22Rv1 (cell line): Measurements from ENCODE around the gene LY6G6F.

Source experiments
- H3K27ac ChIP-seq: fragments of 450-650 bp; 2 replicates; pipeline ENCODE4 v1.5.1; 2017
- ZFX ChIP-seq: fragments of 450-650 bp; IDR thresholded peaks from 2 replicates; pipeline ENCODE4 v1.6.1; 2017; ENCODE audit warnings: antibody characterized with exemption, borderline replicate concordance
- TF ChIP-seq, protein P1 (sequence below): fragments of 450-650 bp; IDR thresholded peaks from 2 replicates; pipeline ENCODE4 v1.5.1; 2017; ENCODE audit warnings: mild to moderate bottlenecking

The LY6G6F gene

DNA sequence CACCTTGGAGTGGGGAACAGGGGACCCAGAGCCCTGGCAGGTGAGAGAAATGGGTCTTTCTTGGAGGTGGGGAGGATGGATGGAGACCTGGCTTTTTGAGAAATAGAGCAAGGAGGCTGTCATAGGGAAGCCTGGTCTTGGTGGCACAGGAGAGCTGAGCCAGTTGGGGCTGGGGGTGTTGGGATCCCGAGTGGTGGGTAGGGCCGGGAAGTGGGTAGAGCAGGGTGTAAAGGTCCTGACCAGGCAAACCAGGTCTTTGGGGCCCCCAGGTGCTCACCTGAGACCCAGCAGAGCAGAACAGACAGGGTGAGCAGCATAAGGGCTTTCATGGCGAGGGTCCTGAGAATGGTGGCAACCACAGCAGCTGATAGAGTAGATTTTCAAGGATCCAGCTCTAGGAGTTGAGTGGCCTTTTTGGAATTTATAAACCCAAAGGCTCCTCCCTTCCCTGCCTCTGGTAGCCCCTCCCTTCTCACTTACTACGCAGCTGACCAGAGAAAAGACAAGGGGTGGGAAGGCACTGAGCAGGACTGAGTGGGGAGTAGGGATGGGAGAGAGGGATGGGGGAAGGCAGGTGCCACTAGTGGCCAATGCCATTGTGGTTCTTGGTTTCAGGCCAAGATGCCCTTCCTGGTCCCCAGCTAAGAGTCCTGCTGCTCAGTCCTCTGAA, 14.8 kb downstream of the LY6G6F start, which contains the start of gene LY6G6C:
Gene LY6G6C (minus strand): TSS at position 396 of the 670 bp plus-strand sequence. CDS start 67 bp downstream, at position 329.
- no peak for TF ChIP-seq ZFX
- TF ChIP-seq, protein P1, sequence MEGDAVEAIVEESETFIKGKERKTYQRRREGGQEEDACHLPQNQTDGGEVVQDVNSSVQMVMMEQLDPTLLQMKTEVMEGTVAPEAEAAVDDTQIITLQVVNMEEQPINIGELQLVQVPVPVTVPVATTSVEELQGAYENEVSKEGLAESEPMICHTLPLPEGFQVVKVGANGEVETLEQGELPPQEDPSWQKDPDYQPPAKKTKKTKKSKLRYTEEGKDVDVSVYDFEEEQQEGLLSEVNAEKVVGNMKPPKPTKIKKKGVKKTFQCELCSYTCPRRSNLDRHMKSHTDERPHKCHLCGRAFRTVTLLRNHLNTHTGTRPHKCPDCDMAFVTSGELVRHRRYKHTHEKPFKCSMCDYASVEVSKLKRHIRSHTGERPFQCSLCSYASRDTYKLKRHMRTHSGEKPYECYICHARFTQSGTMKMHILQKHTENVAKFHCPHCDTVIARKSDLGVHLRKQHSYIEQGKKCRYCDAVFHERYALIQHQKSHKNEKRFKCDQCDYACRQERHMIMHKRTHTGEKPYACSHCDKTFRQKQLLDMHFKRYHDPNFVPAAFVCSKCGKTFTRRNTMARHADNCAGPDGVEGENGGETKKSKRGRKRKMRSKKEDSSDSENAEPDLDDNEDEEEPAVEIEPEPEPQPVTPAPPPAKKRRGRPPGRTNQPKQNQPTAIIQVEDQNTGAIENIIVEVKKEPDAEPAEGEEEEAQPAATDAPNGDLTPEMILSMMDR, result no peak
- H3K27ac ChIP-seq, result 0 out of 2 replicates have a peak within 1 kb of the TSS, but pooled peaks have one; percentile 12

DNA sequence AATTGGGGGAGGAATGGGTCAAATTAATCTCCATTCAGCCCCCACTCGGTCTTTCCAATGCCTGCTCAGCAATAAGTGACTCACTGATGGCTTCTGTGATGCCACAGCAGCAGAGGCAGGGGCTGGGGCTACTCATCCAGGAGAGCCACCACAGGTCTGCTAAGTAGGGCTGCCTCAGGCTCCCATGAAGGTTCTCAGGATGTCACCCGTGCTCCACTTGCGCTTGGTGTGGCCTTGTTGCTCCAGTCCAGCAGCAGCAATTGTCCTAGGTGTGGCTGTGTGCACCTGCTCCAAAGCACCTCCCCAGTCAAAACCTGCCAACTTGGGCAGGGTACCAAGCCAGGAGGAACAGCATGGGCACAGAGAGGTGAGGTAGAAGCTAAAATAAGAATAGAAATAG, 15.5 kb downstream of the LY6G6F start:
- TF ChIP-seq ZFX, result no peak
- TF ChIP-seq, protein P1, result no peak
- no peak overlapping the region for H3K27ac ChIP-seq

DNA sequence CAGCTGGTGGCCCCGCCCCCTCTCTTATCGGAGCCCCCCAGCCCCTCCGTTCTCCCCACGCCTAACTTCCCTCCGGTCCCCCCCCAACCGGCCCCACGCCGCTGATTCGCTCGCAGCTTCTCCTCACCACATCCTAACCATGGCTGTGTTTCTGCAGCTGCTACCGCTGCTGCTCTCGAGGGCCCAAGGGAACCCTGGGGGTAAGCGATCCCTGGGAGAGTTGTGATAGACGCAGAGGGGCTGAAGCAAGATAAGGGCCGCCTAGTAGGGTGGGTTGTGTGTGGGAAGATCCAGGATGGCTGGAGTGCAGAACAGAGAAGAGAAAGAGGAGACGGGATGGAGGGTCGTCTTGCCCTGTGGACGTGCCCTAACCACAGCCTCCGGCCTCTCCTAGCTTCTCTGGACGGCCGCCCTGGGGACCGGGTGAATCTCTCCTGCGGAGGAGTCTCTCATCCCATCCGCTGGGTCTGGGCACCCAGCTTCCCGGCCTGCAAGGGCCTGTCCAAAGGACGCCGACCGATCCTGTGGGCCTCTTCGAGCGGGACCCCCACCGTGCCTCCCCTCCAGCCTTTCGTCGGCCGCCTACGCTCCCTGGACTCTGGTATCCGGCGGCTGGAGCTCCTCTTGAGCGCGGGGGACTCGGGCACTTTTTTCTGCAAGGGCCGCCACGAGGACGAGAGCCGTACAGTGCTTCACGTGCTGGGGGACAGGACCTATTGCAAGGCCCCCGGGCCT, 16.7 kb downstream of the LY6G6F start, which contains the start of gene MPIG6B:
Gene MPIG6B (plus strand): TSS at position 129 of the 735 bp plus-strand sequence. CDS start 11 bp downstream, at position 140.
- TF ChIP-seq ZFX, result no peak
- no peak within 1 kb of the TSS for H3K27ac ChIP-seq

DNA sequence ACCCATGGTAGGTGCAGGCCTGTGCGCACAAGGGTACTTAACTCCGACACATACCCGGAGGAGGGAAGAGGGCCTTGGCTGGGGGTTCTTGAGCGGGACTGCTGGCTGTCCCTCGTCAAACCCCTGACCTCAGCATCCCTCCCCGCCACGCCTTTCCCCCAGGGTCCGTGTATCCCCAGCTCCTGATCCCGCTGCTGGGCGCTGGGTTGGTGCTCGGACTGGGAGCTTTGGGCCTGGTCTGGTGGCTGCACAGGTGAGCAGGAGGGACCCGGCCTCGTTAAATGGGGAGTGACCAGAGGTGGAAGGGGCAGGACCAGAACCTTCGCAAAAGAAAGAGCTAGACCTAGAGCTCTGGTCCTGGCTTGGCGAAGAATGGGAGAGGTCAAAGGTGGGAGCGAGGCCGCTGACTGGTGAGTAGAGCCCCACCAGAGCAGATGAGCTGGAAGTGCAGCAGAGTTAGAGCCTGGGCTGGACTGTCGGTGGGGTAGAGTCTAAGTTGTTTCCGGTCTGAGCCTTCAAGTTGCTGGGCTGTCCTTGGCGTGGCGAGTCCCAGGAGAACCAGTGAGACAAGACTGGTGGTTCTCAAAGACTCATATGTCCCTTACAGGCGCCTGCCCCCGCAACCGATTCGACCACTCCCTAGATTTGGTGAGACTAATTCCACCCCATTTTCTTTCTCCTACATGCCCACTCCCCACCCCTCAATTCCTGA, 17.5 kb downstream of the LY6G6F start:
- TF ChIP-seq, protein P1, result no peak
- TF ChIP-seq ZFX, result no peak
- no peak overlapping the region for H3K27ac ChIP-seq

DNA sequence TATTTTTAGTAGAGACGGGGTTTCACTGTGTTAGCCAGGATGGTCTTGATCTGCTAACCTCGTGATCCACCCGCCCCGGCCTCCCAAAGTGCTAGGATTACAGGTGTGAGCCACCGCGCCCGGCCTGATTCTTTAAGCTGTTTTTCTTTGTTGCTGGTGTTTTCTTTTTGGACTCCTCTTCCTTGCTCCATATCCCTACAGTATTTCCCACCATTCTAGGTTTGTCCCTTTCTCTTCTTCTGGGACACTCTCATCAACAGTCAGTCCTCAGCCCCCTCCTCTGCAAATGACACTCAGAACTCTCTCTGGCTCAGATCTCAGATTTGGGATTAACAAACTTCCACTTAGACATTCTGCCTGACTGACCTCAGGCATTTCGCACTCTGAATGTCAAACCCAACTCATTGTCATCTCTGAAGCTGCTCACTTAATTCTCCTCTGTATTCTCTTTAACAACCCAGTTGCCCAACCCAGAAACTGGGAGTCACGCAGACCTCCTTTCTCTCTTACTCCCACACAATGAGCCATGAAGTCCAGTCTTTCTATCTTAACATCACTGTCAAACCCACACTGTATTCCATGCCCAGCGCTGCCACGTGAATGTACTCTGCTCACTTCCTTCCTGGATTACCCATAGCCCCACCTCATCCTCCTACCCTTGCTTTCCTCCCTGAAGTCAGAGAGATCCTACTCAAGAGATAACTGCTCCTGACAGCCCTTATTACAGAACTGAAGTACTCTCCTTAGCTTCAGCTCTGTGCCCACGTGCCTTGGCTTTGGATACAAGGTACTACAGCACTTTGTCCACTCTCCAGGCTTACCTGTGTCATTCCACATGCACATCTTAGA, 19.1 kb downstream of the LY6G6F start:
- peak overlapping the region; percentile 29 for H3K27ac ChIP-seq
- TF ChIP-seq, protein P1, result no peak
- no peak for TF ChIP-seq ZFX

DNA sequence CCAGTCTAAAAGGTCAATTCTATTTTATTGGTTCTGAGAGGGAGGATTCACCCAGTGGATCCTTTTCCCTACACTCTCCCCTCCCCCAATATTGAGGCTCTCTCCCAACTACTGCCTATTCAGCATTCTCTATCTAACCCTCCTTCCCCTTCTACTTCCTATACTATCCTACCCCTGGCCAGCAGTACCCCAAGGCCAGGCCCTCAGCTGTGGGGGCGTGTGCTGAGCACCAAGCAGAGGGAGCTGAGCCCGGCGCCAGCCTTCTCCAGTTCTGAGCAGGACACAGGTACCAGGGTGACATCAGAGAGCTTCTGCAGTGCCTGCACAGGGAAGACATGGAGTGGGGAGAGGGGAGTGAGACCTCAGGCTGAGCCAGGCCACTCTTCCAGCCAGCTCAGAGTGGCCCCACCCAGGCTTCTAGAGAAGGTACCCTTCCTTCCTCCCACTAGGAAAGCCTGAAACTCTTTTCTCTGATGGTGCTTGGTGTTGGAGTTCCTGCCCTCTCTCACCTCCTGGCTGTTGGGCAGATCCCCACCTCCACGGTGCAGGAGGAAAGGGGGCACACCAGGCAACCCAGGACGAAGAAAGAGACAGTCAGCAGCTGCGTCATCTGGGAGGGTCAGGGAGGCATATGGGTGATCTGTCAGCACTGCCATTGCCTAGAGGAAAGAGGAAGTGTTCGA, 20.5 kb downstream of the LY6G6F start:
- peak overlapping the region; percentile 29; the same call in 1 of the 2 replicates for H3K27ac ChIP-seq
- TF ChIP-seq, protein P1, result no peak
- TF ChIP-seq ZFX, result no peak
